CD4-positive, alpha-beta T cell treated with Interferon gamma for 1 hour (primary cell): ENCODE measurements around the gene ANAPC10.
"Not testable (repeated sequence)": the region's sequence is repeated elsewhere in the genome, so short reads cannot be mapped to it uniquely, and the experiment has no call there.

Source experiments
- DNase-seq: peaks from one replicate; pipeline ENCODE4 v3.0.0-alpha.2; 2020

The ANAPC10 gene, protein sequence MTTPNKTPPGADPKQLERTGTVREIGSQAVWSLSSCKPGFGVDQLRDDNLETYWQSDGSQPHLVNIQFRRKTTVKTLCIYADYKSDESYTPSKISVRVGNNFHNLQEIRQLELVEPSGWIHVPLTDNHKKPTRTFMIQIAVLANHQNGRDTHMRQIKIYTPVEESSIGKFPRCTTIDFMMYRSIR

DNA sequence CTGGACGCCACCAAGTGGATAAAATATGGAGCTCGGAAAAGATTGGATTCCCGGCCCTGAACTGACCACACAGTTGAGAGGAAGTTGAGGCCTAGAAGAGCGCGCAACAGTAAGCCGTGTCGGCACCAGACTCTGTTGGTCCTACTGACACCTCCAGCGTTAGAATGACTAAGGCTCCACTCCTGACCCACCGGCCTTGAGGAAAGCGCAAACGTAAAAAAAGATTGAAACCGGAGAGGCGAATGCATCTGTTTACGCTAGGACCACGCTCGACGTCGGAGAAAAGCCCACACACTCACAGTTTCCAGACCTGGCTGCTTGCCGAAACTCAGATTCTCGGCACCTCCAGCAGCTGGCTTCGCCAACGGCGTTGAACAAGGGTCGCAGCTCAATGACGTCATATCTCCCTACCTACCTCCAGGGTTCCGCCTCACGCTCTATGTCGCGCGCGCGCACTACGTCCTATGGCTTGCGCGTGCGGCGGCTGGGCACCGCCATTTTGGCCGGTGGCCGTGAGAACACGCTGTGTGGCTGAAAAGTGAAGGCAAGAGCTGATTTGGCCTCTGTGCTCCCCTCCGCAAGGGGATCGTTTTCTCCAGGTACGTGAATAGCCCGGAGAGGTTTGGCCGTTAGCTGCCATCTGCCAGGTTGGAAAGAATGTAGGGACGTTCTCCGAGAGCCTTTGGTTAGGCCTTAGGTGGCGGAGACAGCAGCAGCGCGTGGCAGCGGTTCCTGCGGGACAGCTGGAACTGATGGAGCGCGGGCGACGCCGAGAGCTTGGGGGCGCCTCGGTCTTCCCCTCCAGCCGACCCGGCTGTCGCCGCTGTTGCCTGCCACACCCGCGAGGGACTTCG lies at the start of gene ANAPC10, which contains the start of gene ABCE1:
ANAPC10 (minus strand) TSS at position 376 of the 854 bp plus-strand sequence. CDS start 2,097 bp downstream, outside the sequence.
ABCE1 (plus strand) TSS at position 491 of the 854 bp plus-strand sequence. CDS start 6,102 bp downstream, outside the sequence.
- peak; percentile 94 for DNase-seq

DNA sequence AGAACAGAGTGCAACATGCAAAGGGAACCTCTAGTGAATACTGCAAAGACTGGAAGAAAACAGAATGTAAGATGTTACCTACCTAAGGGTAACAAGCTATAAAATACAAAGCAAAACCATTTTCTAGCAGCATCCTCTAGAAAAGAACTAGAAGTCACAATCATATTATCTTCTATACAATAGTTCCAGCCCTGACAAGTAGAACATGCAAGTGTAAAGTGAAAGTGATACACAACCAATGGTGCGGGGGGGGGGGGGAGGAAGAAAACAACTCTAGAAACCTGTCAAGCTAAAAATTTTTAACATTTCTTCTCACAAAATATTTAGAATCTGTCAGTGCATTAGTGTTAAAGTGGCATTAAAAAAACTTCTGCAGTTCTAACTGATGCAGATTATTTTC lies 38.2 kb upstream of the ANAPC10 start:
- not testable (repeated sequence) for DNase-seq

DNA sequence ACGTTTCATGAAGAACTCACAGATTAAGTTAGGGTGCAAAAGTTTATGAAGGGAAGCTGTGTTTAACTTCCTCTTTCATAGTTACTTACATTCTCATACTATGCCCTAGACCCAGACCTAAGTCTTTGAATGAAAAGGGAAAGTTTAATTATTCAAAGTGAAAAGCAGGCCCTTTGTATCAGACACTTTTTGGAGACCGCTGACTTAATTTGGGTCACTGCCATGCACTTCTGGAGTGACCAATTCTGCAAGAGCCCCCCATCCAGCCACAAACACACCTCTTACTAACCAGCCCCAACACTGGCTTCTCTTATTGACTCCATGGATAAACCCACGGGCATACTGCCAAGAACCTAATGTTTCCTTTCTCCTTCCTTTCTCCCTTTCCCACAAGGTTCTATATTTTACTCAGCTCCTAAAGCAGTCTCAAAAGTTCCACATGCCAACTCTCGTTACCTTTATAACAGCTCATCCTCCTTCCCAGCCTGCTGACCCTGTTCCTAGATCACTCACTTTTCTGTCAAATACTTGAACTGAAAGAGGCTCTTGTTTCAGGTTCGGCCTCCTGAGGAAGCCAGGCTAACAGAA lies 34.6 kb upstream of the ANAPC10 start:
- no peak for DNase-seq

DNA sequence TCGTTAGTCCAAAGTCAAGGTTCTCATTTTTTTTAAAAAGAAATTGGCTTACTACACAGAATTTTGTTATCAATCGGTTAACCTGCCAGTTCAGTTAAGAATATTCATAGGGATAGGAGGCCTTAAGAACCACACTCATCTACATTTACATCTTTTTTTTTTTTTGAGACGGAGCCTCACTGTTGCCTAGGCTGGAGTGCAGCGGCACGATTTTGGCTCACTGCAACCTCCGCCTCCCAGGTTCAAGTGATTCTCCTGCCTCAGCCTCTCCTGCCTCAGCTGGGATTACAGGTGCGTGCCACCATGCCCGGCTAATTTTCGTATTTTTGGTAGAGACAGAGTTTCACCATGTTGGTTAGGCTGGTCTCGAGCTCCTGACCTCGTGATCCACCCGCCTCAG lies 33.9 kb upstream of the ANAPC10 start:
- no peak for DNase-seq

DNA sequence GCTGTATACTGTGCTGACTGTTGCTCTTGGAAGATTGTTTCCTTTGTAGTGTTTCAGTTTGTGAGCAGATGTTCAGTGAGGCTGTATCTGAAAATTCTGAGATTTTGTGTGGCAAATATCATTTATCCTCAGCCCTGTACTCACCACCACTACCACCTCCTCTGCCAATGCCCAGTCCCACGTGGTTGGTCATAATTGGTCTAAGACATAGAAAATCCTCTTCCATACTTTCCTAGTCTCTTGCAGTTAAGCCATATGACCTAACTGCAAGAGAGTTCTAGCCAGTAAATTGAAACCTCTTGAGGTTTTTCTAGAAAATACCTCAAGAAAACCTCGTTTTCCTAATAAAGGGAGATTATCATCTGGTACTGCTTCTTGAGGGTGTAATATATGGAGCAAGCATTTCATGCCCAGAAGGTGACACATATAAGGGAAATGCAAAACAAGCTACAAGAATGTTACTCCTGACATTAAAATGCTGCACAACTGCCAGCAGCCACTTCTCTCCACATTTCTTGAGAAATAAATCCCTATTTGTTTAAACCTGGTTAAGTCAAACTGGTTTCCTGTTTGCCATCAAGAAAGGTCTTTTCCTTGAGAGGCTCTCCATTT lies 32.9 kb upstream of the ANAPC10 start:
- no peak for DNase-seq

DNA sequence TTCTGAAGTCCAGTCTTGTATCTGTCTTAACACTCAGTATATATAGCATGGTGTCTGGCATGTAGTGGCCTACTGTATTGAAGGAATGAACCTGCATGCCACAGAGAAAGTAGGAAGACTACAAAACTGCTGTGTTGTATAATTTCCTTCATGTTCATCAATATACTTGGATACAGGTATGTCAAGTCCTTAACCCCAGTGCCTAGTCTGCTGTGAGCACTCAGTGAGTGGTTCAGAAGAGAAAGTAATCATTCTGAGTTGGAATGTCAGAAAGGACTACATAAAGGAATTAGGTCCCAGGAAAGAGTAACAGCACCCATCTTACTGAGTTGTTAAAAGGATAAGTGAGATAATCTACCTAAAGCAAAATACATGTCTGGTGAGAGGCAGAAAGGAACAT lies 32.1 kb upstream of the ANAPC10 start:
- DNase-seq = no peak

DNA sequence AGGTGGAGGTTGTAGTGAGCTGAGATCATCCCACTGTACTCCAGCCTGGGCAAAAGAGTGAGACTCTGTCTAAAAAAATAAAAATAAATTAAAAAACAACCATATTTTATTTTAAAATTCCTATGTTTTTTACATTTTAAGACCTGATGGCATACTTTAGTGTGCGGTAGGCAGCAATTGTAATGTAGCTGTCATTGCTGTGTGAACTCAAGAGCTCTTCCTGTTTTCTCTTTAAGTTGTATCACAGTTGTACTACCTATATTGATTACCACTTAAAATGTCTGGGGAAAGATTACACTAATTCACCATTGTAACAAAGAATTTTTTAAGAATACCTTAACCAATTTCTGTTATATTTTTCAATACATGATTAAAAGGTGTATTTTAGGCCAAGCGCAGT lies 27.4 kb upstream of the ANAPC10 start:
- no peak for DNase-seq

DNA sequence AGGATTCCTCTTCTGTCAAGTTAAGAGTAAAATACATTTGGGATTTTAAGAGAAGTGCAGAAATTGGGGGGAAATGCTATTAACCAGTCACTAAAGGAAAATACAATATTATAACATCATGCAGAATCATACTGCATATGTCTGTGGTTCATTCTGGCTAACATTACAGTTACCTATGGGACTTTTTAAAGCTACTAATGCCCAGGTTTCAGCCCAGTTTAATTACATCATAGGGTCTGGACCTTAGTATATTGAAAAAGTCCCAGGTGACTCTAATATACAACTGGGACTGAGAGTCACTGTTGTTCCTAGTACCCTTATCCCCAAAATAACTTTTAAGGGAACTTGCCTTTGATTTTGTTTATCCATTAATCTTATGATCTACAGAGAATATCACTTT lies 10.1 kb upstream of the ANAPC10 start:
- no peak for DNase-seq

DNA sequence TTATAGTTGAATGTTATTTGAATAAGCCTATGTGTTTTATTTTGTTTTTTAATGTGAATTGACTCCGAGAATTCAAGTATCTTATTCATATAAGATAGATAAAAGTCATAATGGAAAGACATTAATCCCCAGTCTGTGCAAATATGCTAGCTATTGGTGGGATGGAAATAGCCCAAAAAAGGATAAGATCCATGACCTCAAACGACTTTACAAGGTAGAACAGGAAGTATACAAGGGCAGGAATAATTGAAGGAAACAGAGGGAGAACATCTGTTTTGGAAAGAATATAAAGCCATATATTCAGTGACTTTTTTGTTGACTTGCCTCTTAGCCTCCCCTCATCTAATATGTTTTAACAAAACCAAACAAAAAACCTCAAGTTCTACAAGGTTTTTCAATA lies 9.1 kb upstream of the ANAPC10 start:
- no peak for DNase-seq

DNA sequence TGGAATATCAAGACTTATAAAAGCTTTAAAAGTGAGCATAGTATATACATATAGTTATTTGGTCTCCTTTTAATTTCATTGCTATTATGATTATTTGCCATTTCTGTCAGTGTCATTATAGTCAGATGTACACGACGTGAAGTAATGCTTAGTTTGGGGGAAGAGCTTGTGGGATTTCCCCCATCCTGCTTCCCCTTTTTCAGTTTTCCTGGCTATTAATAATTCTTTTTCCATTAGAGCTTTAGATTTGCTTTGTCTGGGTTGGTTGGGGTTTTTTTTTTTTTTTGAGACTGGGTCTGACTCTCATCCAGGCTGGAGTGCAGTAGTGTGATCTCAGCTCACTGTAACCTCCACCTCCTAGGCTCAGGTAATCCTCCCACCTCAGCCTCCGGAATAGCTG lies 5.5 kb upstream of the ANAPC10 start:
- no peak for DNase-seq

DNA sequence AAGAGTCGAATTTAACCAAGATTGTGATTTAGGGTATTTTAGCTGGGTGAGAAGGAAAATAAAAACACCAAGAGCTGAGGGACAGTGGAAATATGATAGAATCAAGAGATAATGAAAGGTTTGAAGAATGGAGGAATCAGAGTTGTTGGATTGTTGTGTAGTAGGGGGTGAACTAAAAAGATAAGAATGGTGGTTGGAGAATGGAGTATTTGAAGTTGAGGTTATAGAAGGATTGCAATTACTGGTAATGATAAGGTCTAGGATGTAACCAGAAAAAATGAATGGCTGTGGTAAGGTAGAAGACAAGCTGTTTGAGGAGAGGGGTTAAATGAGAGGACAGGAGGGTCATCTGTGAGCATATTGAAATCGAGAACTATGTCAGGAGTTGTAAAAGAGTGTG lies 4.6 kb upstream of the ANAPC10 start:
- DNase-seq = no peak

DNA sequence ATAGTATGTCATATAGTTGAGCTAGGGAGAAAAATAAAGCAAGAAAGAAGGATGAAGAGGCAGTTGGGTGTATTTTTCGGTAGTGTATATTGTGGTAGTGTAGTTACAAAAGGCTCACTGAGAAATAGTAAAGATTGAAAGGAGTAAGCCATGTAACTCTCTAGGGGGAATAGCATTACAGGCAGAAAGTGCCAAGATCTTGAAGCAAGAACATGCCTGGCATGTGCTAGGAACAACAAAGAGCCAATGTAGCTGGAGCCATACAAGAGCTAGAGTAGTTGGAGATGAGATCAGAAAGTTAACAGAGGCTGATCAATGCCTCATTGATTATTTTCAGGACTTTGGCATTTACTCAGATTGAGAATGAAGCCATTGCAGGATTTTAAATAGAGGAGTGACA lies 3.1 kb upstream of the ANAPC10 start:
- DNase-seq = no peak

DNA sequence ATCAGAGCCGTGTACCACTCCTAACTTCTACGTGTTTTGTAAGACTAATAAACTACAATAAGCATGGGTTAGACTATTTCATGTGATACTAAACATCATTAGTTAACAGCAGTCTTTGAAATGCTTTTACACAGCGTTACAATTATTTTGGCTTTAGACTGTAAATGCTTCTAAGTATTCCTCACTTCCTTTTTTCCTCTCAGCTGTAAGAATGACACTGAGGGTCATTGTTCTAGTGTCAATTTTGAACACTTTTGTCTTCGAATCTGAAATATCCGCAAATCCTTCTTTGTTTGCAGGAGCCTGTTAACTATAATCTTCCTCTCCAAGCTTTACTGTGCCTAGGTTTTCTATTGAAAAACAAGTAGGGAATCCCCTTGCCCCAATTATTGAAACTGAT lies 1.7 kb upstream of the ANAPC10 start:
- DNase-seq = no peak

DNA sequence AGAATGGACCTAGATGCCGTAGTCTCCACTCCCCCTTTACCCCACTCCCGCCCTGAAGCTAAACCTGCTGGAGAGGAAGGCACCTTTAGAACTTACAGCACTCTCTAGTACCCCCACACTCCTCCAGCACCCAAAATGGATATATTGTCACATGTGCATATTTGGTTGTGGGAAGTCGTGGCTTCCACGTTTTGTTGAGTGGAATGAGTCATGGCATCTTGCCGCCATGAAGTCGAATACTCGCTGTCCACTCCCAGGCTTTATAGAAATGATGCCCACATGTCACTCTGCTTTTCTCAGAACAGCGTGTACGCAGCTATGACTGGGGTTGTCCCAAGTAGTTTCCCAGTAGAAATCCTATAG lies 660 bp upstream of the ANAPC10 start:
- peak; percentile 48 for DNase-seq

DNA sequence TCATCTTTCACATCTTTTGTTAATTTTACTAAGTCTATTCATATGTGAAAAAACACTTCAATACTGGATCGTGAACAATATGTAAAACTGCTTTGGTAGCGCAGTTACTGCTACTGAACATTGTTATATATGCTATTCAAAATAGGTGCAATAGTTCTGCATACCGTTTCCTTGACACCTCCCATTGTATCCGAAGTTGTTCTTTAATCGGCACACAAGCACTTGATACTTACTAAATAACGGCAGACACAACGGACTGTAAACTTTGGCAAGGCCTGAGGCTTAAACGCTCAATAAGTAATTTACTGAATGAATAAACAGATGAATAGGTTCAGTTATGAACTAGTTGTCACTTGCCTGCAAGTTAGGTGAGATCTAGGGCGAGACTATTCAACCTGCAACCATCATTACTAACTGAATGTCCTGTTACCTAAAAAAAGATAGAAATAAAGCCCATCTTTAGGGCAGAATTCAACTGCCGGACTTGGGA lies 620 bp downstream of the ANAPC10 start:
- DNase-seq = no peak

DNA sequence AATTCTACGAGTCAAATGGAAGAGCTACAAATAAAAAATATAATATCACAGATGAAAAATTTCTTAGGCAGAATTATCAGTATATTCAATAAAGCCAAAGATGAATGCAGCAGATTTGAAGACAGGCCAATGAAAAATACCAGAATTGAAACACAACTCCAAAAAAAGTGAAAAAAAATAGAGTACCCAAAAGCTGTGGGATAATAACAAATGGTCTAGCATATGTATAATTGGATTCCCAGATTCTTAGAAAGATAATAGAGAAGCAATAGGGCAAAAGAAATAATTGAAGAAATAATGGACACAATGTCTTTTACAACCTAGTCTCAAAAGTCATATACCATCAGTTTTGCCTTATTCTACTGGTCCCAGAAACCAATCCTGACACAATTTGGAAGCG lies 4.4 kb downstream of the ANAPC10 start:
- DNase-seq = no peak

DNA sequence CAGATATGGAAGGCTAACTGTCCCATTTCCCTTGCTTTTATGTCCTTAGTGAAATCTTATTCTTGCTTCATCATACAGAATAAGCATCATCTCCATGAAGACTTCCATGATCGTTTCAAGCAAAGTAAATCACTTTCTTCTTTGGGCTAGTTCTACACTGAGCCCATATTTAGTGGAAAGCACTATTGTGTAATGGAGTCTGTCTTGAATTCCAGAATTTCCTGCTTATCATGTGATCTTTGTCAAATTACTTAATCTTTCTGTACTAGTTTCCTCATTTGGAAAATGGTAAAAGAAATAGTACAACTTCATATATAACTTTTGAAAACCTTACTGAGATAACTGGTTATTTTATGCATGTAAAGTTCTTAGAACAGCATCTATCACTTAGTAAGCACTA lies 7.6 kb downstream of the ANAPC10 start:
- DNase-seq = no peak

DNA sequence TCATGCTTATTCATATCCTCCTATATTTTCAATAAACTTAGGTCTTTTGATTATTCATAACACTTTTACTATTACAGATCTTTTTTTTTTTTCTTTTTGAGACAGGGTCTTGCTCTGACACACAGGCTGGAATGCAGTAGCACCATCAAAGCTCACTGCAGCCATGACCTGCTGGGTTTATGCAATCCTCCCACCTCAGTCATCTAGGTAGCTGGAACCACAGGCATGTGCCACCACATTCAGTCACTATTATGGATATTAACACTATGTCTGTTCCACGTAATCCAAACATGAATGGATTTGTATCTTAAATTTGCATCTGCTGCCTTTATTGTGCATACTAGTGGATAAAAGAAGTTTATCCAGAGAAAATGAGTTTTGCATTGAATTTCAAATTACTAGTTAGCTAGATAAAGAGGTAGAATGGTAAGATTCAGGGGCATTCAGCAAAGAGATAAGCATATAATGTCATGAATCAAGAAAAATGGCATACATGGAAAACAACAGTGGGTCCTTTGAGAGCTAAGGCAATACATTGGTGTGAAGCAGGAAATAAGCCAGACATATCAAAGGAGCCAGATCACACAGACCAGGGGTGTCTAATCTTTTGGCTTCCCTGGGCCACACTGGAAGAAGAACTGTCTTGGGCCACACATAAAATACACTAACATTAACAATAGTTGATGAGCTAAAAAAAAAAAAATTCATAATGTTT lies 13.9 kb downstream of the ANAPC10 start:
- DNase-seq = no peak

DNA sequence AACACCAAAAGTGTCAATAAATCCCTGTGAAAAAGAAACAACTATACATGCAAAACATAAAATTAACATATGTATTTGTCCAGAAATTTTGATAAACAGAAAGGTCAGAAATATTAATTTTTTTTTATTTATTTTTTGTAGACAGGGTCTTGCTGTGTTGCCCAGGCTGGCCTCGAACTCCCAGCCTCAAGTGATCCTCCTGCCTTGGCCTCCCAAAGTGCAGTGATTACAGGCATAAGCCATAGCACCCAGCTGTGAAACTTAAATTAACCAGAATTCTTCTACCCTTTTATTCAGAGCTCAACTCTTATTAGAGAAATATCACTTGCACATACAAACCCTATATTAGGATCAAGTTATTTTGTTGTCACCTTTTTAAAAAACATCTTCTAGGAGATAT lies 16.2 kb downstream of the ANAPC10 start:
- DNase-seq = no peak

DNA sequence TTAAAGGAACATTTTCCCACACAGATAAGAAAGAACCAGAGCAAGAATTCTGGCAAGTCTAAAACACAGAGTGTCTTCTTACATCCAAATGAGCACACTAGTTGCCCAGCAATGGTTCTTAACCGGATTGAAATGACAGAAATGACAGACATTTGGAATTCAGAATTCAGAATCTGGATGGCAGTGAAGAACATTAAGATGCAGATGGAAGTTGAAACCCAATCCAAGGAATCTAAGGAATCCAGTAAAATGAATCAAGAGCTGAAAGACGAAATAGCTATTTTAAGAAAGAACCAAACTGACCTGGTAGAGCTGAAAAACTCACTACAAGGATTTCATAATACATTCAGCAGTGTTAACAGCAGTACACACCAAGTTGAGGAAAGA lies 21.5 kb downstream of the ANAPC10 start:
- DNase-seq = no peak

DNA sequence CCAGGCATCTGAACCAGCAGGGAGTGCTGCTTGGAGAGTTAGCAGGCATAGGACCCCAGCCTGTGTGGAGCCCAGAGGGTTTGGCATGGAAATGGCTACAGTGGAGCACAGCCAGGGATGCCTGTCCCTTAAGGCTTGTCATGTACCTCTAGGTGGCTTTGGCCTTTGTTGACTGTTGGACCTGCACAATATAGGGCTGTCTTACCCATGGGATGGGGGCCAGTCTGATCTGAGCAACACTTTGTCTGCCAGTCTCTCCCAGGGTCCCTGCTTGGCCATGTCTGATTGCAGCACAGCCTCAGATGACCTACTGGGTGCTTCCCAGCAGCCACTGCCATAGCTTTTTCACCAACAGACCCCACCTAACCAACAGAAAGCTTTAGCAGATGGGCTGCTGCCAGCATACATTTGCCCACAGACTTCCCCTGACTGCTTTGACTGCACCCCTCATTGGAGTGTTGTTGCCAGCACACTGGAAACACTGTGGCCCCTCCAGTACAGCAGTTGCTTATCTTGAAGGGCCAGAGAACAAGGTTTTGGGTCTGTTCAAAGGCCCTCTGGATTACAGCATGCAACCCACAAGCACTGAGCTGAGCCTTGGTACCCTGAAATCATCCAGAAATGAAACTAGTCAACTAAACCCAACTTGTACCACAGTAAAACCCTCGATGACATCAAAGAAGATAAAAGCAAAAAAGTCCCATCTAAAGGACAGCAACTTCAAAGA lies 22.1 kb downstream of the ANAPC10 start:
- no peak for DNase-seq

DNA sequence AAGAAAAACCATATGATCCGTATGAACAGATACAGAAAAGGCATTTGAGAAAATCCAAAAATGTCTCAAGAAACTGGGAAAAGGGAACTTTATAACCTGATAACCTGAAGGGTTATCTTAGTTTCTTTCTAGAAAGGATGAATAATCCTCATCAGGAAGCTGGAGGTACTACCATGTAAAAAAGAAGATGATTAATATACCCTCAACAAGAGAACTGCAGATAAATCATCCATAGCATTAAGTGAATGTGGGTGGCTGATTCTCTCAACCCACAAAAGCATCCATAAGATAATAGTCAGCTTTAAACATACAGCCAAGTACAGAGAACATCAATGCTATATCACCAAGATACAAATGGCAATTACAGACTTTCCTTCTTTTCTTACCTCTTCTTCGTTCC lies 26.4 kb downstream of the ANAPC10 start:
- DNase-seq = no peak
